GM12872 (cell line): ENCODE measurements around the gene CTNNA2.

Source experiments
- TF ChIP-seq, protein P1 (sequence below): IDR thresholded peaks from 3 replicates; pipeline ENCODE4 v1.5.1; 2011; ENCODE audit warnings: low read depth, mild to moderate bottlenecking, low read length, moderate library complexity; ENCODE audit not compliant: insufficient read depth

Gene CTNNA2

DNA sequence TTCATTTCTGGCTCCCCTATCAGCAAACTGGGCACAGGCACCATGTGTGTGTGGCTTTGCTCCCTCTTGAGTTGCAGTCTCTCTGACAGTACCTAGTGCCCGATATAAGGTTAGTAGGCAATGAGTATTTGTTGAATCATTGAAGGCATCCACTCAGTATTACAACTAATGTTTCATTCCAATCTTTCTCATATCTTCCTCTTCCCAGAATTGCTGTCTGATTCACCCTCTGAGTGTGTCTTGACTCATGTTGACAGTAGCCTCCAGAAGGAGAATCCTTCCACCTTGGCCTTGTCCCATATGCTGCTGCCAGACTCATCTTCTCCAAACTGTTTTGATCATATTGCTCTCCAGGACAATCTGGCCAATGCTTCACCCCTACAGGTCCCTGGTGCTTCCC is 589.2 kb downstream of the CTNNA2 start:
- TF ChIP-seq, protein P1, sequence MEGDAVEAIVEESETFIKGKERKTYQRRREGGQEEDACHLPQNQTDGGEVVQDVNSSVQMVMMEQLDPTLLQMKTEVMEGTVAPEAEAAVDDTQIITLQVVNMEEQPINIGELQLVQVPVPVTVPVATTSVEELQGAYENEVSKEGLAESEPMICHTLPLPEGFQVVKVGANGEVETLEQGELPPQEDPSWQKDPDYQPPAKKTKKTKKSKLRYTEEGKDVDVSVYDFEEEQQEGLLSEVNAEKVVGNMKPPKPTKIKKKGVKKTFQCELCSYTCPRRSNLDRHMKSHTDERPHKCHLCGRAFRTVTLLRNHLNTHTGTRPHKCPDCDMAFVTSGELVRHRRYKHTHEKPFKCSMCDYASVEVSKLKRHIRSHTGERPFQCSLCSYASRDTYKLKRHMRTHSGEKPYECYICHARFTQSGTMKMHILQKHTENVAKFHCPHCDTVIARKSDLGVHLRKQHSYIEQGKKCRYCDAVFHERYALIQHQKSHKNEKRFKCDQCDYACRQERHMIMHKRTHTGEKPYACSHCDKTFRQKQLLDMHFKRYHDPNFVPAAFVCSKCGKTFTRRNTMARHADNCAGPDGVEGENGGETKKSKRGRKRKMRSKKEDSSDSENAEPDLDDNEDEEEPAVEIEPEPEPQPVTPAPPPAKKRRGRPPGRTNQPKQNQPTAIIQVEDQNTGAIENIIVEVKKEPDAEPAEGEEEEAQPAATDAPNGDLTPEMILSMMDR = no peak

DNA sequence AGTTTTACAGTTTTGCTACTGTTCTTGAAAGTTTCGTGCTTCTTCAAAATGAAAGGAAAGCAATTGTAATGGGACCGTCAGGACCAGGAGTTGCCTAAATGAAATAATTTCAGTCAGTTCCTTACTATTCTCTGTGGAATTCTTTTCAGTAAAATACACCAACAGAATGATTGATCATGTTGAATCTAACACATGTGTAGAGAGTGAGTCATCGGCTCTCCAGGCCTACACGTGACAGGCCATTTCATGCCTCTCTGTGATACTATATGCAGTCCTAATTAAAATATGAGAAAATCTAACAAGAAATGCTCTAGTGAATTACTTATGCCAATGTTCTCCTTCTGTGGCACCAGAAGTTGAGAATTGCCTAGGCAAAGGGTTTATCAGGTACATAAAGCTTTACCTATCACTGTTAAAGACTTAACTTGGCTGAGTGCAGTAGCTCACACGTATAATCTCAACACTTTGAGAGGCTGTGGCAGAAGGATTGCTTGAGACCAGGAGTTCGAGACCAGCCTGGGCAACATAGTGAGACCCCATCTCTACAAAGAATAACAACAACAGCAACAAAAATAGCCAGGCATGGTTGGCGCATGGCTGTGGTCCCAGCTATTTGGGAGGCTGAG is 592.3 kb downstream of the CTNNA2 start:
- TF ChIP-seq, protein P1 = no peak

DNA sequence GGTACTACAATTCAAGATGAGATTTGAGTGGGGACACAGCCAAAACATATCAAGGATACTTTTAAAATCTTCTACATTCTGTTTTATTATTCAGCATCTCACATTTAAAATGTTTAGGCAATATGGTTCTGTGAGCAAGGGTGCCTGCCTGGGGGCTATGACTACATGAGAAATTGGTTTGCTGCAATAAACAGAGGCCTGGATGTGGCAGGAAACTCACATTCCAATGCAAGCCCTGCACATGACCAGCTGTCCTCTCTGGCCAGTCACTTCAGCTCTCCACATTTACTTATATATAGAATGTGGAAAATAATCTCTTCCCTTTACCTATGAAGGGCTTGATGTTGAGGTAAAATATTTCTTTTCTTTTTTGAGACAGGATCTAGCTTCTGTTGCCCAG is 598.3 kb downstream of the CTNNA2 start:
- TF ChIP-seq, protein P1 = no peak

DNA sequence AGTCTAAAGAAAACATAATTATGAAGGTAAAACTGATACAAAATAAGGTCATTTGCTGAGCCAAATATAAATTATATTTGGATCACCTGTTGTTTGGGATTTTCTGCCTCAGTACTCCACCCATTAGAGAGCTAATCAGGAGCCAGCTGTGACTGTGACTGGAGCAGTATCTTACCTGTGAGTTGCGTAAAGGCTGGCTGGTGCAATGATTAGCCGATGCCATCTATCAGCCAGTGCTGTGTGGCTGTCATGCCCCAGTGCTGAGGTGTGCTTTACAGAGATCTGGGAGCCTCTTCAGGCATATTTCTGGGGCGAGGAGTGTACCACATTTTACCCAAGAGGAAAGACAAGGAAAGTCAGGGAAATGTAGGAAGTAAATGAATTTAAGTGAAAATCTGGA is 599.9 kb downstream of the CTNNA2 start:
- TF ChIP-seq, protein P1 = no peak

DNA sequence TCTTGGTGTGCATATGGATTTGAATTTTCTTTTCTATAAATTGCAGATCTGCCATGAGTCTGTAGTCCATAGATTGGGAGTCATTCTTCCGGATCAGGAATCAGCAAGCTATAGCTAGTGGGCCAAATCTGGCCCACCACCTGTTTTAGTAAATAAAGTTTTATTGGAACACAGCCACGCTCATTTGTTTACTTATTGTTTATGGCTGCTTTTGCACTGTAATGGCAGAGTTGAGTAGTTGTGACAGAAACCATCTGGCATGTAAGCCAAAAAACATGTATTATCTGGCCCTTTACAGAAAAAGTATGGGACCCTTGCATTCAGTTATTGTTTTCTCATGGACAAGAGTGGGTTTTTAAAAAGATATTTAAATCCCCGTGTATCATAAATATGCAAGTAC is 600.5 kb downstream of the CTNNA2 start:
- TF ChIP-seq, protein P1 = no peak

DNA sequence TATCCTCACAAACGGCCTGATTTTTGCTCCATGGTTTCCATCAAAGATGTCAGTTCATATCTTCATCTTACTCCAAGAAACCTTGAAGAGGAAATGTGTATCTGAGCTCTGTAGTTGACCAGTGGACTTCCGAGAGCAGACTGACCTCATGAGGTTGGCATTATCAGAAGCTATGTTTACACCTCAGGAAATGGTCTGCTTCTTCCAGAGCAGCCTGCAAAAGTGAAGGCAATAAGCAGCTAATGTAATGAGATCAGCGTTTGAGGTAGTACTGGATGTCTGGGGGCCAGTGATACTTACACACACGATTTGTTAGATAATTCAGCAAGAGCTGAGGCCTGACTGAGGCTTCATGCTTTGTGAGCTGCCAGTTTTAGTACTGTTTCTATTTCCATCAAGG is 602.0 kb downstream of the CTNNA2 start:
- TF ChIP-seq, protein P1 = no peak

DNA sequence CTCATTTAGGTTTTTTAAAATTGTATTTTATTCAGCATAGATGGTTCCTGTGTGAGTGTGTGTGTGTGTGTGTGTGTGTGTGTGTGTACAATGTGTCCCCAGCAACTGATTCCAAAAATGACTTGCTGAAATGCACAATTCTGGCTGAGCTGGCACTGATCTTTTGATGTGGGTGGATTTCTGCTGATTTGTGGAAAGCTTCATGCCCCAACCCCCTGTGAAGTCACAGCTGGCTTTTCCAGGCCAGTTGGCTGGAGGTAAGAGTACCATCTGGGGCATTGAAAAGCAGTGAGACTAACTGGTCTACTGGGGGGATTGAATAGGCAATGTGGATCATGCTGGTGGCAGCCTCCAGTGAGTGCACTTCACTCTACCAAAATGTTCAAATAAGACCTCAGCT is 604.5 kb downstream of the CTNNA2 start:
- TF ChIP-seq, protein P1 = no peak

DNA sequence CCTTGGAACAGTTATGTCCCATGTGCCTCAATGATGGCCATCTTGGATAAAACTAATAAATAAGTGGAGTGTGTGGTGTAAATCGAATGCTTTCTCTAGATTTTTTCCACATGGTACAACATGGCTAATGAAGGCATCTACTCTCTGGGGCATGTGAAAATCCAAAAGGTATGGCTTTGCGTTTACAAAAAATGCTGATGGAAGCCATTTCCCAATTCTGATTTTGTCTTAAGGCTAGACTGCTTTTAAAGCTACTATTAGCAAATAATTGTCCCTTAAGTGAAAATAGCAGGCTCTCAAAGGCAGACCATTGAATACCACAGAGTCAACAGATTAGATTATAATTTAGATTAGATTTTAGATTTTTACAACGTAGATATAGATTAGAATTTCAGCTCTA is 608.0 kb downstream of the CTNNA2 start:
- TF ChIP-seq, protein P1 = no peak
